NB4 (cell line): ENCODE results near the gene ZNF710.

Source experiments
- DNase-seq: peaks from one replicate; pipeline ENCODE4 v3.0.0; 2010; ENCODE audit warnings: low read depth
- H3K4me3 ChIP-seq: one replicate; pipeline ENCODE4 v1.5.1; 2011; ENCODE audit warnings: mild to moderate bottlenecking, low read depth, low read length, moderate library complexity
- MAX ChIP-seq: IDR thresholded peaks from 2 replicates; pipeline ENCODE4 v1.6.1; 2011; ENCODE audit warnings: low read depth, low read length
- MYC ChIP-seq: IDR thresholded peaks from 2 replicates; pipeline ENCODE4 v1.6.1; 2011; ENCODE audit warnings: low read depth, low read length
- POLR2A ChIP-seq: IDR thresholded peaks from 2 replicates; pipeline ENCODE4 v1.6.1; 2011; ENCODE audit warnings: mild to moderate bottlenecking; ENCODE audit not compliant: insufficient read length; ENCODE audit errors: extremely low read depth
- TF ChIP-seq, protein P1 (sequence below): IDR thresholded peaks from one replicate; pipeline ENCODE4 v1.5.1; 2012; ENCODE audit warnings: low read depth, low read length

Gene ZNF710

GRCh38 chr15:90121086-90121485, 120.0 kb downstream of the ZNF710 start:
- H3K4me3 ChIP-seq, result no peak overlapping the region
- TF ChIP-seq MYC (no peak), POLR2A (no peak), MAX (no peak)
- TF ChIP-seq, protein P1, sequence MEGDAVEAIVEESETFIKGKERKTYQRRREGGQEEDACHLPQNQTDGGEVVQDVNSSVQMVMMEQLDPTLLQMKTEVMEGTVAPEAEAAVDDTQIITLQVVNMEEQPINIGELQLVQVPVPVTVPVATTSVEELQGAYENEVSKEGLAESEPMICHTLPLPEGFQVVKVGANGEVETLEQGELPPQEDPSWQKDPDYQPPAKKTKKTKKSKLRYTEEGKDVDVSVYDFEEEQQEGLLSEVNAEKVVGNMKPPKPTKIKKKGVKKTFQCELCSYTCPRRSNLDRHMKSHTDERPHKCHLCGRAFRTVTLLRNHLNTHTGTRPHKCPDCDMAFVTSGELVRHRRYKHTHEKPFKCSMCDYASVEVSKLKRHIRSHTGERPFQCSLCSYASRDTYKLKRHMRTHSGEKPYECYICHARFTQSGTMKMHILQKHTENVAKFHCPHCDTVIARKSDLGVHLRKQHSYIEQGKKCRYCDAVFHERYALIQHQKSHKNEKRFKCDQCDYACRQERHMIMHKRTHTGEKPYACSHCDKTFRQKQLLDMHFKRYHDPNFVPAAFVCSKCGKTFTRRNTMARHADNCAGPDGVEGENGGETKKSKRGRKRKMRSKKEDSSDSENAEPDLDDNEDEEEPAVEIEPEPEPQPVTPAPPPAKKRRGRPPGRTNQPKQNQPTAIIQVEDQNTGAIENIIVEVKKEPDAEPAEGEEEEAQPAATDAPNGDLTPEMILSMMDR, result no peak

GRCh38 chr15:90124507-90124906, 123.4 kb downstream of the ZNF710 start:
- TF ChIP-seq MYC (no peak), POLR2A (no peak), MAX (no peak)
- TF ChIP-seq, protein P1, result no peak
- H3K4me3 ChIP-seq, result no peak overlapping the region
- no peak for DNase-seq

More at GRCh38 chr15:90121086-90121485, 120.0 kb downstream of the ZNF710 start:
- no peak for DNase-seq

DNA sequence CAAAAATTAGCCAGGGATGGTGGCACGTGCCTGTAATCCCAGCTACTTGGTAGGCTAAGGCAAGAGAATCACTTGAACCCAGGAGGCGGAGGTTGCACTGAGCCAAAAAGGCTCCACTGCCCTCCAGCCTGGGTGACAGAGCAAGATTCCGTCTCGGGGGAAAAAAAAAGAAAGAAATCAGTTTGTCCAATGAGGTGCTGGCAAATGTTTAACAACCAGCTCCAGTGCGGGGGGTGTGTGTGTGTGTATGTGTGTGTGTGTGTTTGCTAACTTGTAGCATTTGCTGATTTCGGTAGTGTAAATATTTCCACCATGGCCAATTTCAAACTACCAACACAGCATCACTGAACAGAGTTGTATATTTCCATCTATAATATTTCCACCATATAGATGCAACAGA, 124.9 kb downstream of the ZNF710 start:
- DNase-seq, result no peak
- TF ChIP-seq MYC, result no peak
- TF ChIP-seq POLR2A, result no peak
- TF ChIP-seq, protein P1, result no peak
- no peak for TF ChIP-seq MAX
- no peak overlapping the region for H3K4me3 ChIP-seq

DNA sequence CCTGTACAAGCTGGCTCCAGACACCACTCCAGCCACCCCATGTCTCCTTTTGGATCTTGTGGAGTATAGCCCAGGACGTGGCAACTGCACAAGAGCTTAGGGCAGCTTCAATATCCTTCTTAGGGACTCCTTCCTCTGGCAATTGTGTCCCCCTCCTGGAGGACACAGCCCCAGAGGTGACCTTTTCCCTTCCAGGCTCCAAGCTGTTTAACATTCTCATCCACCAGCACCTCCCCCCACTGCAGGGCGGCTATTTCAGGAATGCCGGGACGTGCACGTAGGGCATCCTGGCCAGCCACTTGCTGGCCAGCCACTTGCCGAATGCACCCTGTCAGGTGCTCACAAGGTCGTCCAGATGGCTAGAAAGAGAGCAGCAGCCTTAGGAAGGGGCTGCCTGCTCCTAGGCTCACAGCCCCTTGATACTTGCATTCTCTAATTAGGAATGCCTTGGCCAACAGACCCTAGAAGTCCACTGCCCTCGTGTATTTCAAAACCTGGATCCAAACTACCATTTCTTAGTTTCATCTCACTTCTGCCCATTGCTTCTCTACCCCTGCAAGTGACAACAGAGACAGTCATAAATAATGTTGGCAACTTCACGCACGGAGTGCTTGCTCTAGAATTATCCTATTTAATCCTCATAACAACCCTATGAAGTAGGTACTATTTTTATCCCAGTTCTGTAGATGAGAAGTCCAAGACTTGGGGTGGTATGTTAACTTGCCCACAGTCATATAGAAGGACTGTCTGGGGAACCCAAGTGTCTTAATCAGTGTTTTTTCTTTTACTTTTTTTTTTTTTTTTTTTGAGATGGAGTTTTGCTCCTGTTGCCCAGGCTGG, 125.7 kb downstream of the ZNF710 start:
- no peak for DNase-seq
- TF ChIP-seq POLR2A, result no peak
- TF ChIP-seq, protein P1, result no peak
- no peak for TF ChIP-seq MAX
- TF ChIP-seq MYC, result no peak
- no peak overlapping the region for H3K4me3 ChIP-seq

GRCh38 chr15:90130291-90130690, 129.2 kb downstream of the ZNF710 start:
- no peak for TF ChIP-seq MAX
- TF ChIP-seq, protein P1, result no peak
- TF ChIP-seq POLR2A, result no peak
- no peak for TF ChIP-seq MYC
- no peak for DNase-seq
- no peak overlapping the region for H3K4me3 ChIP-seq
